Heart left ventricle (tissue), 16 donors: ENCODE measurements around the gene SRF. TPM values are rescaled to one million over a fixed set of nuclear protein-coding genes. Genes with fewer than 3 reads are reported as not detected.

Source experiments
- ATAC-seq, 4 donors: fragments of 200-7000 bp; cut with Tn5 transposase; one replicate each; pipeline ENCODE4 v1.9.1; 2020 to 2022; ENCODE audit warnings: moderate library complexity in 4 of 4, mild to moderate bottlenecking in 3 of 4, moderate number of reproducible peaks in 1 of 4
- DNase-seq, 5 donors: peaks; one replicate each; pipeline ENCODE4 v3.0.0-alpha.2; 2020
- H3K27ac ChIP-seq, 12 donors: fragments of 200-600 bp; sonication (generic) in 4 of 12; one replicate each; pipeline versions ENCODE4 v1.5.0 to v1.8.0; 2016 to 2022; ENCODE audit warnings: mild to moderate bottlenecking in 2 of 12
- H3K27me3 ChIP-seq, 9 donors: fragments of 200-600 bp; sonication (generic) in 2 of 9; one replicate each; pipeline versions ENCODE4 v1.5.1 to v1.8.0; 2016 to 2022; ENCODE audit warnings: mild to moderate bottlenecking in 3 of 9
- H3K36me3 ChIP-seq, 9 donors: fragments of 200-600 bp; sonication (generic) in 2 of 9; one replicate each; pipeline versions ENCODE4 v1.5.0 to v1.8.0; 2018 to 2022; ENCODE audit warnings: mild to moderate bottlenecking in 2 of 9
- H3K4me1 ChIP-seq, 12 donors: fragments of 200-600 bp; sonication (generic) in 4 of 12; one replicate each; pipeline versions ENCODE4 v1.5.0 to v1.8.0; 2016 to 2022; ENCODE audit warnings: mild to moderate bottlenecking in 3 of 12
- H3K4me3 ChIP-seq, 12 donors: fragments of 200-600 bp; sonication (generic) in 4 of 12; one replicate each; pipeline versions ENCODE4 v1.5.0 to v1.8.0; 2017 to 2022; ENCODE audit warnings: mild to moderate bottlenecking in 9 of 12, moderate library complexity in 4 of 12
- H3K9me3 ChIP-seq, 12 donors: fragments of 200-600 bp; sonication (generic) in 4 of 12; one replicate each; pipeline versions ENCODE4 v1.5.0 to v1.8.0; 2016 to 2022; ENCODE audit warnings: mild to moderate bottlenecking in 1 of 12
- POLR2A ChIP-seq, 2 donors: fragments of 450-650 bp; IDR thresholded peaks; one replicate each; pipeline ENCODE4 v1.6.1; 2017; ENCODE audit warnings: antibody characterized with exemption in 2 of 2, mild to moderate bottlenecking in 2 of 2, moderate library complexity in 2 of 2
- WGBS, 4 donors: extraction: QIAGEN DNeasy Blood & Tissue Kit in 2 of 4; methylation state at CpG; one replicate each; pipeline versions ENCODE4 v1.1.5 to v1.1.7; 2013 to 2018; 5-methylcytosine and 5-hydroxymethylcytosine counted together
- intact Hi-C, 10 donors: fragments of 100-400 bp; cut with DNase I; formaldehyde crosslinking; loops; one replicate each; pipeline versions ENCODE4 v1.11.1 to v1.14.2; 2022
- polyA plus RNA-seq, 2 donors: library from polyadenylated mRNA; stranded (reverse); fragments of 200-250 nt; gene quantifications; one replicate each; pipeline ENCODE4 v1.2.3, GENCODE V29; 2013
- total RNA-seq, 9 donors: library from RNA; depleted of rRNA in 2 of 9; stranded (reverse); fragments of >200 nt in 2 of 9; fragmentation: NEBNext Ultra II Directional in 3 of 9; extraction: Animal tissue kit (Norgen Biotek cat#: 25700) in 3 of 9; gene quantifications; one replicate each; pipeline versions ENCODE4 v1.1.0 to v1.2.4, GENCODE V29; 2016 to 2023
- TF ChIP-seq, protein P1 (sequence below), 12 donors: fragments of 200-600 bp; sonication (generic) in 4 of 12; IDR thresholded peaks; one replicate each; pipeline versions ENCODE4 v1.5.0 to v1.8.0; 2018 to 2022; ENCODE audit warnings: antibody characterized with exemption in 12 of 12, mild to moderate bottlenecking in 5 of 12
- donor health status: ischemic (EF 13 %, LVEDD 7.1; RV severe dilation, severe dysfunction).
- donor health status: healthy with polysubstance abuse.
- donor health status: DM: no; HTN: yes; CAD: no.
- donor health status: DM: no; HTN: no; CAD: no.
- donor health status: ischemic (EF 25% LVEDD 6.9; RV normal size, moderate dysfunction).
- donor health status: ischemic (EF 25% LVEDD 5.7; RV mildly dilated, moderate dysfunction).
- donor health status: healthy.
- donor health status: DM: yes; HTN: yes; CAD: no.
- donor health status: ischemic (EF 35%, LVEDD 5.7; RV mildly dilated, moderate dysfunction).
- donor health status: nonischemic (EF 11% LVEDD 7.7; RV severe dilation, severe dysfunction).
- donor health status: DM: yes; HTN: yes; CAD: no.
- donor health status: PGD.
- donor health status: ischemic (EF 29% LVEDD 5.4; RV normal size, mild dysfunction).
- donor health status: nonischemic (EF 23%, LVEDD 6.1; RV moderate dilation, normal function).

Gene SRF
- total and polyA plus RNA-seq, 11 donors, result 43.5 to 94.4 (median 73.3) TPM

DNA sequence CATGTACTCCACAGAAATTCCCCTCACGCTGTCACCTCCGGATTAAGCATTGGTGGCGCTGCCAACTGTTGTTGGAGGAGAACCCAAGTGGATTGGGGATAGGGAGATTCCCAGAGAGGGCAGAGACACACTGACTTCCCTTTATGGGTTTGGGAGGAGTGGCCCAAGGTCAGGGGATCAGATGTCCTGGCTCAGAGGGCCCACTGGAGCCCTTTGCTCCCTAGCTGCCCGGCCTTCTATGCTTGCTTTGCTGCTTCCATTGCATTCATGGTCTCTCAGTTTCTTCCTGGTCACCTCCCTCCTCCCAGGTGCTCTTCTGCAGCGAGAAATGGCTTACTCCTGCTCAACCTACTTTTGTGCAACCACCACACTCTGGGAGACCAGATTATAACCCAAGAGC, 25.3 kb downstream of the SRF start:
- ATAC-seq, result no peak
- H3K36me3 ChIP-seq, result peaks cover 0 to 94% (median 88%) of the 10 kb centered on the region in 9 donors

DNA sequence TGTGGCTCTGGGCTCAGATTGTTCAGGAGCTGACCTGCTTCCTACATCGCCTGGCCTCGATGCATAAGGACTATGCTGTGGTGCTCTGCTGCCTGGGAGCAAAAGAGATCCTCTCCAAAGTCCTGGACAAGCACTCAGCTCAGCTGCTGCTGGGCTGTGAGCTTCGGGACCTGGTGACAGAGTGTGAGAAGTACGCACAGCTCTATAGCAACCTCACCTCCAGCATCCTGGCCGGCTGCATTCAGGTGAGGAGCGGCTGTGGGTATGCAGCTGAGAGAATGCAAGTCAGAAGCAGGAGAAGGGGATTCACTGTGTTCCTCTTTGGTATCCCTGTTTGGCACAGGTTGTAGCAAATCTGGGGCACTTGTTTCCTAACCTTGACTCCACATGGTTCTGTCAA, 28.8 kb downstream of the SRF start:
- Histone ChIP-seq H3K4me1 (no peaks in the 10 kb centered on the region), H3K4me3 (no peak overlapping the region), H3K36me3 (peaks cover 0 to 84% (median 69%) of the 10 kb centered on the region in 9 donors), H3K9me3 (no peaks in the 10 kb centered on the region), H3K27ac (no peak overlapping the region), H3K27me3 (no peaks in the 10 kb centered on the region)
- TF ChIP-seq, protein P1, sequence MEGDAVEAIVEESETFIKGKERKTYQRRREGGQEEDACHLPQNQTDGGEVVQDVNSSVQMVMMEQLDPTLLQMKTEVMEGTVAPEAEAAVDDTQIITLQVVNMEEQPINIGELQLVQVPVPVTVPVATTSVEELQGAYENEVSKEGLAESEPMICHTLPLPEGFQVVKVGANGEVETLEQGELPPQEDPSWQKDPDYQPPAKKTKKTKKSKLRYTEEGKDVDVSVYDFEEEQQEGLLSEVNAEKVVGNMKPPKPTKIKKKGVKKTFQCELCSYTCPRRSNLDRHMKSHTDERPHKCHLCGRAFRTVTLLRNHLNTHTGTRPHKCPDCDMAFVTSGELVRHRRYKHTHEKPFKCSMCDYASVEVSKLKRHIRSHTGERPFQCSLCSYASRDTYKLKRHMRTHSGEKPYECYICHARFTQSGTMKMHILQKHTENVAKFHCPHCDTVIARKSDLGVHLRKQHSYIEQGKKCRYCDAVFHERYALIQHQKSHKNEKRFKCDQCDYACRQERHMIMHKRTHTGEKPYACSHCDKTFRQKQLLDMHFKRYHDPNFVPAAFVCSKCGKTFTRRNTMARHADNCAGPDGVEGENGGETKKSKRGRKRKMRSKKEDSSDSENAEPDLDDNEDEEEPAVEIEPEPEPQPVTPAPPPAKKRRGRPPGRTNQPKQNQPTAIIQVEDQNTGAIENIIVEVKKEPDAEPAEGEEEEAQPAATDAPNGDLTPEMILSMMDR (IDR thresholded peaks at IDR 0.05), result no peak
- TF ChIP-seq POLR2A (IDR thresholded peaks at IDR 0.05), result no peak
- ATAC-seq, result no peak
- WGBS, 4 donors, result 88 to 92% (median 90%) methylated on average over 6 of the region's 6 CpGs
- intact Hi-C loops, result no loop called here
- DNase-seq, result no peak

More for the DNA sequence above, 25.3 kb downstream of the SRF start:
- Histone ChIP-seq H3K4me1 (no peaks in the 10 kb centered on the region), H3K4me3 (no peak overlapping the region), H3K9me3 (no peaks in the 10 kb centered on the region), H3K27ac (no peak overlapping the region), H3K27me3 (no peaks in the 10 kb centered on the region)
- intact Hi-C loops, result no loop called here
- TF ChIP-seq POLR2A (IDR thresholded peaks at IDR 0.05), result no peak
- TF ChIP-seq, protein P1 (IDR thresholded peaks at IDR 0.05), result no peak
- no peak for DNase-seq
- 69 to 78% (median 74%) methylated on average over 5 of the region's 5 CpGs for WGBS, 4 donors

DNA sequence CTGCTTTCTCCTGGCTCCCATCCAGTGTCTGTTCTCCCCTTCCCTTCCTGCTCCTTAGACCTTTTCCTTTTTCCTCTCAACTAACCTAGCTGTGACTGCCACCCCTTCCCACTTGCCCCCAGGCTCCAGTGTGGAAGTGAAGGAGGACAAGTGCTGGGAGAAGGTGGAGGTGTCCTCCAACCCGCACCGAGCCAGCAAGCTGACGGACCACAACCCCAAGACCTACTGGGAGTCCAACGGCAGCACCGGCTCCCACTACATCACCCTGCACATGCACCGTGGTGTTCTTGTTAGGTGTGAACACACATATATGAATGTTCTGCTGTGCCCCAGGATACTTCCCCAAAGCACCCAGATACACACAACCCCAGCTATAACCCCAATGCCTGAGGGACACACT, 29.5 kb downstream of the SRF start:
- WGBS, 4 donors, result 91 to 94% (median 92%) methylated on average over 6 of the region's 6 CpGs
- no peak for TF ChIP-seq POLR2A (IDR thresholded peaks at IDR 0.05)
- TF ChIP-seq, protein P1 (IDR thresholded peaks at IDR 0.05), result no peak
- Histone ChIP-seq H3K4me3 (no peak overlapping the region), H3K4me1 (no peaks in the 10 kb centered on the region), H3K9me3 (no peaks in the 10 kb centered on the region), H3K36me3 (peaks cover 0 to 84% (median 68%) of the 10 kb centered on the region in 9 donors), H3K27ac (no peak overlapping the region), H3K27me3 (no peaks in the 10 kb centered on the region)
- intact Hi-C loops, result no loop called here
- DNase-seq, result peak in 1 of 5 donors; percentile 8
- no peak for ATAC-seq

DNA sequence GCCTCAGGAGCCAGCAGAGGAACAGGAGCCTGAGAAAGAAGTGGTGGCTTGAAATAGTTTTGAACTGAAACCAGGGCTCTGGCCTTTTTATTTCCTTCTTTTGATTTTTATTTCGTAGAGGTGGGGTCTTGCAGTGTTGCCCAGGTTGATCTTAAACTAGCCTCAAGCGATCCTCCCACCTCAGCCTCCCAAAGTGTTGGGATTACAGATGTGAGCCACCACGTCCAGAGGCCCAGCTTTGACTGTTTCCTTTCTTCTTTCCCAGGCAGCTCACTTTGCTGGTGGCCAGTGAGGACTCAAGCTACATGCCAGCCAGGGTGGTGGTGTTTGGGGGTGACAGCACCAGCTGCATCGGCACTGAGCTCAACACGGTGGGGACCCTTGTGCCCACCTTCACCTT, 31.4 kb downstream of the SRF start:
- H3K27ac ChIP-seq, result no peak overlapping the region
- no peak for ATAC-seq
- intact Hi-C loops, result no loop called here
- WGBS, 4 donors, result 87 to 94% (median 89%) methylated on average over 5 of the region's 5 CpGs
- H3K4me1 ChIP-seq, result no peaks in the 10 kb centered on the region
- H3K36me3 ChIP-seq, result peaks cover 0 to 79% (median 60%) of the 10 kb centered on the region in 9 donors
- TF ChIP-seq POLR2A (IDR thresholded peaks at IDR 0.05), result no peak
- TF ChIP-seq, protein P1 (IDR thresholded peaks at IDR 0.05), result no peak
- H3K4me3 ChIP-seq, result no peak overlapping the region
- no peaks in the 10 kb centered on the region for H3K27me3 ChIP-seq
- no peaks in the 10 kb centered on the region for H3K9me3 ChIP-seq
- DNase-seq, result peak in 1 of 5 donors; percentile 4
